GM18511 (cell line): ENCODE results near the gene USP2.

Experiments used
- ATAC-seq: cut with Tn5 transposase; IDR thresholded peaks from one replicate; pipeline ENCODE4 v1.9.1; 2021; ENCODE audit warnings: mild to moderate bottlenecking, moderate library complexity; ENCODE audit not compliant: unreplicated experiment

Gene USP2, protein sequence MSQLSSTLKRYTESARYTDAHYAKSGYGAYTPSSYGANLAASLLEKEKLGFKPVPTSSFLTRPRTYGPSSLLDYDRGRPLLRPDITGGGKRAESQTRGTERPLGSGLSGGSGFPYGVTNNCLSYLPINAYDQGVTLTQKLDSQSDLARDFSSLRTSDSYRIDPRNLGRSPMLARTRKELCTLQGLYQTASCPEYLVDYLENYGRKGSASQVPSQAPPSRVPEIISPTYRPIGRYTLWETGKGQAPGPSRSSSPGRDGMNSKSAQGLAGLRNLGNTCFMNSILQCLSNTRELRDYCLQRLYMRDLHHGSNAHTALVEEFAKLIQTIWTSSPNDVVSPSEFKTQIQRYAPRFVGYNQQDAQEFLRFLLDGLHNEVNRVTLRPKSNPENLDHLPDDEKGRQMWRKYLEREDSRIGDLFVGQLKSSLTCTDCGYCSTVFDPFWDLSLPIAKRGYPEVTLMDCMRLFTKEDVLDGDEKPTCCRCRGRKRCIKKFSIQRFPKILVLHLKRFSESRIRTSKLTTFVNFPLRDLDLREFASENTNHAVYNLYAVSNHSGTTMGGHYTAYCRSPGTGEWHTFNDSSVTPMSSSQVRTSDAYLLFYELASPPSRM

DNA sequence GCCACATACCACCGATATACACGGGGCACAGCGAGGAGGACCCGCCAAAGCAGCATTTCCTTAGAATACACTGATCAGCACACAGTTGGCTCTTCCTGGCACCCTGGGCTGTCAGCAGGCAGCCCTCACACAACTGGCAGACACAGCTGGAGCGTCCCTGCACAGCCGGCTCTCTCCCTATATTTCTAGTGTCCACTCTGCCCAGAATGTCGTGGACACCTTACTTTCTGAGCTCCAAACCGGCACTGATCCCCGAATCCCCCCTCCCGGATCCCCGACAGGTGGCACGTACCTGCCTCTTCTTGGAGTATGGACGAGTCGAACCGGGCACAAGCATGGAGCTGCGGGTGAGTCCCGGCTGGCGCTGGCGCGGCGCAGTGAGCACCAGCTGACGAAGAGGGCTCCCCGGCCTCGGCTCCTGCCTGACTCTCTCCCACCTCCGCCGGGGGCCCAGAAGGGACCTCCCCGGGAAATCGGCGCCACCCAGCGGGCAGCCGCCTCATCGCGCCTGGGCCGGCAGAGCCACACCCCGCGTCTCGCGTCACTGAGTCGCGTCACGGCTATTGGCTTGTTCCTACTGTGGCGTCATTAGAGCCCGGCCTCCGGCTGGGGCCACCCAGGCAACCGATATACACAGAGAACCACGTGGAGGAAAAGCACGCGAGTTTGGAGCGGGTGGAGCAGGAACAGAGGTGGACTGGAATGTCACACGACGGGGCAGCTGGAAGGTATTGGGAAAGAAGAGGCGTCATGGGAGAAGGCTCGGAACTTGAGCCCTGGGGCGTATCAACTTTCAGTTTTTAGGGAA lies at the start of gene USP2:
USP2 (minus strand) TSS at position 510 of the 808 bp plus-strand sequence. CDS start 8,210 bp downstream, outside the sequence.
- peak; percentile 98 for ATAC-seq

DNA sequence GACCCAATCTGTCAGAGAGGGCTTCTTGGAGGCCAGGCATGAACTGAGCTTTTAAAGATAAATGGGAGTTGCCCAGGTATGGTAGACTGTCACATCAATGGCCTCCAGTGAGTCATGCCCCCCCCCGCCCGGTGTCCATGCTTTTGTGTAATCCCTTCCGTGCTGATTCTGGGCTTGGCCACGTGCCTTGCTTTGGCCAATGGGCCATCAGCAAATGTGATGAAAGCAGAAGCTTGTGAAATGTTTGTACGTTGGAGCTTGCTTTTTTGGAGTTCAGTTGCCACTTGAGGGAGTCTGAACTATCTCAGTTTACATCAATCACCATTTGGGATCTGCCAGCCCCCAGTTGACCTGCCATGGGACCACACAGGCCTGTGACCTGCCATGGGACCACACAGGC lies 45.8 kb upstream of the USP2 start:
- ATAC-seq, result no peak

DNA sequence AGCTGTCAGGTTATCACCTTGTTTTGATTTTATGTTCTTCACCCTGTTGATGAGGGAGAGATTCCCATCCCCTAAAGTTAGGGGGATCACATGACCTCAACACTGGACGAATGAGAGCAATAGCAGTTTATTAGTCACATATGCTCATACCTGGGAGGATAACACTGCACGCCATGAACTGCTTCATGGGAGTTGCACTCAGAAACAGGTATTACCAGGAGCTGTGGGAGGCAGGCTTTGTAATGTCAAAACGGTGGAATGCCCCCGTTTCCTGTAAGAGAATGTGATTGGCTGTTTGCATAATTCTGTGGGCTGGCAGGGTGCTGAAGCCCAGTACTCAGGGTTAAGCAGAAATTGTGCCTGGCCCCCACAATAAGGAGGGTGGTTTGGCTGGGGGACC lies 44.7 kb upstream of the USP2 start:
- no peak for ATAC-seq

DNA sequence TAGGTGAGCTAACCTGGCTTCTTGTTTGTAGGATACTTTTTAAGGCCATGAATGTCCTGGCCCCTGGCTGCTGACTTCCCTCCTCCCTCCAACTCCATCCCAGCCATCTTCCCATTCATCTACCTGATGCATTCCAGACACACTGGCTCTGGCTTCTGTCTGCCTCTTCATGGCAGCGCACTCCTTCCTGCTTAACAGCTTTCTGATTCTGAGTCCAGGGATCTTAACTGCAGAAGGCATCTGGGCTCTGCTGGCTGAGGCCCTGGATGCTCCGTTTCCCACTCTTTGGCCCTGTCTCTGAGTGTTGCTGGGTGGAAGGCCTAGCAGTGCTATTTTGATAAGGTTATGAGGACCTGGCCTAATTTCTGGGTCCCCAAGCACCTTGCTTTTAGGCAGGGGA lies 43.3 kb upstream of the USP2 start:
- no peak for ATAC-seq

DNA sequence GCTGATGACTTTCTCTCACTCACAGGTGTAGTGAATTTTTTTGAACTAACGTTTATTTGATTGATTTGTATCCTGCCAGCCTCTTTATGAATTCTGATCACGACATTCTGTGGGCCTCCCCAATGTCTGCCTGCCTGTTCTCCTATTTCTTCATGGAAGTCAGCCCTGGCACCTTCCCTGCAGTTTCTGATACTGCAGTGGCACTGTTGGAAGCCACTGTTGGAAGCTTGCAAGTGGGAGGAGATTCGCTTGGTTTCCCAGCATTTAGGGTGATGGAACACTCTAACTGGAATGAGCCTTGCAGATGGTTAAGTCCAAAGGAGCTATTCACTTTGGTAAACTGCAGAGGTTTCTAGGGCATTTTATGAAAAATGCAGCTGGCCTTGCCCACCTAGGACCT lies 42.8 kb upstream of the USP2 start:
- ATAC-seq, result no peak

DNA sequence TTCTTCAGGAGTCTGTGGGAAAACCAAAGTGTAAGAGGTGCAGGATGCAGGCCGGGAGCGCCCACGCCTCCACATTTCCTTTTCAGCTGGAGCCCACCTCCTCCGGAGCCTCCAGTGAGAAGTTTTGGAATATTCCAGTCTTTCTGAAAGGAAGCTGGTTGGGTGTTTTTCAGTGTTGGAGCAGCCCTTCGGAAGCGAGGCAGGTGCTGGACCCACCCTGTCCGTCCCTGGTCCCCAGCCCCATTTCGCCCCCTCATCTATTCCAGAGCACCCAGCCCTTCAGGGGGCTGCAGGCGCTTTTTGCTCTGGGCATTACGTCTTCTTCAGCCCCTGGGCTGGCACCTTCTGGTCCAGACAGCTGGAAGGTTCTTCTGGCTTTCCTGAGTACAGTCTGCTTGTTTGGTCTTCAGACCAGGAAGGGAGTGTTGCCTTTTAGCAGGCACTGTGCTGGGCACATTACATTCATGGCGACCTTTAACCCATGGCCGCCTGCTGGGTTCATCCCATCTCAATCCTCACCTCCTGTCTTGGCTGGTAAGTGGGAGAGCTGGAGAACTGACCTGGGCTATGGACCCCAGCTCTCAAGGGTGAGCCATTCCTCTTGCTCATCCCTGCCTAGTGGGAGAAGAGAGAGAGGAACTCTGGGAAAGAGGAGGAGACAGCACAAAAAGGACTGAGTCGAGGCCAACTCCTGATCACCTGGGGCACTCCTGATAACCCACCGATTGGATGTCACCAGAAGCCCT lies 42.2 kb upstream of the USP2 start:
- no peak for ATAC-seq

DNA sequence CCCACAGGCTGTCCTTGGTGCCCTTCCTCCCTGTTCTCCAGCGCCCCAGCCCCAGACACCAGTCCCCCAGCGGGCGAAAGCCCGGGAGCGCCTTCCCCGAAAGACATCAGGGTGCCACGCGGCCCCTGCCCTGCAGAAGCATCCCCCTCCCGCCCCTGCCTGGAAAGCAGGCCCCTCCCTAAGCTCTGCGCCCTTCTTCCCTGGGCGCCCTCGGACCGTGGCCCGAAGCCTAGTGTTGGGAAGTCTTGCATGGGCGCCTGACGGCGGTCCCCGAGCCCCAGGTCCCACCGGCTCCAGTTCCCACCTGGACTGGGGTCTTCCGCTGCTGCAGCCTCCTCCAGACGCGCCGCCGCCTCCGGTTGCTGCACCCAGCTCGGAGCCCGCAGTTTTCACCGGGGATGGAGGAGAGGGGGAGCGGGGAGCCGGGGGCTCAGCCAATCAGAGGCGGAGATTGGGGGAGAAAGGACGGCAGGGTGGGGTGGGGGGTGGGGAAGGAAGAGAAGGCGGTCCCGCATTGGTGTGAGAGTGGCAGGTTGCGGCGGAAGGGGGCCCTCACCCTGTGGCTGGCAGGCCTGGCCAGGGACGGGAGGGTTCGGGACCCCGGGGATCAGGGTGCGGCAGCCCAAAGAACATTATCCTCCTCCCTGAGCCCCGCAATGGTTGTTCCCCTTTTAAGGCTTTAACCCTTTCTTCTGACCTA lies 41.5 kb upstream of the USP2 start, which contains the start of gene THY1:
THY1 (minus strand) TSS at position 364 of the 700 bp plus-strand sequence. CDS start 2,267 bp downstream, outside the sequence.
- ATAC-seq, result no peak

DNA sequence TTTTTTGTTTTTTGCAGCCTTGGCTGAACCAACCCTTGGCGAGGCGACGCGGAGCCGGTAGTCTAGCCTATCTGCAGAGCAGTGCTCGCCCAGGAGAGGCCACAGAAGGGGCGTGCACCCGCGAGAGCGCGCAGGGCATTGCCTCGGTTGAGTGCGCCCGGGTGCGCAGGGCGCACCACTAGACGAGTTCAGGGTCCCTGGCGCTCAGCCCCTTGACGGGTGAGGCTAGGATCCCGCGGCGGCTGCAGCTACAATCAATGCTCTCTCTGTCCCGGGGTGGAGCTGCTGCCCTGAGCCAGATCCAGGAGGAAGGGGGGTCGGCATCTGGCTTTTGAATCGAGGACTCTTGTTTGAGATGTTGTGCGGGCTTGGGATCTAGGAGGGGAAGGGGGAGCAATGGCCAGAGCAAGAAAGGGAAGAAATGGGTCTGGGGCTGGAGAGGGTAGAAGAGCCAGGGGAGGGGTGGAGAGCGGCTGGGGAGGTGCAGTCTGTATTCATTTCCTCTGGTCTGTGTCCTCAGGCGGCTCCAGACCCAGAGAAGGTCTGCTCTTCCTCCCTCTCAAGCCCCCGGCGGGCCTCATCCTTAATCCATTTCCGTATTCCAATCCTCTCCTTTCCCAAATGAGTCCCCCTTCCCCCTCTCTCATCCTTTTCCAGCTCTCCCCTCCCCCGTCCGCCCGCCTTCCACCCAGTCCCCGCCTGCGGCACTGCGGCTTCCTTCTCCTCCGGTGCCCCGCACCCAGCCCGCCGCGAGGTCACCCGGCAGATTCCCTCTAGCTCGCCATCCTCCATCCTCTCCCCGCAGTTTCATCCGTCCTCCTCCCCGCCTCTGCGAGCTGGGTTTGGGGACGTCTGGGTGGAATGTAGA lies 40.7 kb upstream of the USP2 start:
- ATAC-seq, result no peak

DNA sequence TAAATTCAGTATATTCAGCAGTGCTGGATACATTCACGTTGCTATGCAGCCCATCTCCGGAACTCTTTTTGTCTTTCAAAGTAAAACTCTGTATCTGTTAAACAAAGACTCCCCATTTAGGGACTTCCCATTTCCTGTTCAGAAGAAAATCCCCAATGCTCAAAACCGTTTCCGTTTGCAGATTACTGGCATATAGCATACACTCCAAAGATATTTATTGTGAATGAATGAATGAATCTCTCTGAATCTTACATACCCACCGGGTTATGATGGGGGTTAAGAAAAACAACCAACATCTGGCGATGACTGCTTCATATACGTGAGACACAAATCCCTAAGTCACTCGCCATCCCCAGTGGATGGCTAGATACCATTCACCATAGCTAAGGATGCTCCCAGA lies 39.9 kb upstream of the USP2 start:
- ATAC-seq, result no peak

DNA sequence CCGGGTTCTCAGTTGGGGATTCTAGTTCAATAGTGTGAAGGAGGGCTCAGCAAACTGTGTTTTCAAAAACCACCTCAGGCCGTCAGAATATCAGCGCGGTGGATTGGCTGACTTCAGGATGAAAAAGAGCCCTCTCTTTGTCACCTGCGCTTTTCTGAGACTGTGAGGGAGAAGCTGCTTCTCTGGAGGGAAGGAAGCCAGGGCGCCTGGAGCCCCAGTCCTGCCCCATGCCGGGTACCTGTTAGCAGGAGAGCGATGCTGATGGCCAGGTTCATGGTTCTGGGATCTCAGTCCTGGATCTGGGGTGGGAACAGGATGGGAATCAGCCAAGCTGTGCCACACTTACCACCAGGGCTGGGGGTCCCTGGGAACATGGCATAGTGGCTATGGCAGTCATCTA lies 39.1 kb upstream of the USP2 start:
- no peak for ATAC-seq

DNA sequence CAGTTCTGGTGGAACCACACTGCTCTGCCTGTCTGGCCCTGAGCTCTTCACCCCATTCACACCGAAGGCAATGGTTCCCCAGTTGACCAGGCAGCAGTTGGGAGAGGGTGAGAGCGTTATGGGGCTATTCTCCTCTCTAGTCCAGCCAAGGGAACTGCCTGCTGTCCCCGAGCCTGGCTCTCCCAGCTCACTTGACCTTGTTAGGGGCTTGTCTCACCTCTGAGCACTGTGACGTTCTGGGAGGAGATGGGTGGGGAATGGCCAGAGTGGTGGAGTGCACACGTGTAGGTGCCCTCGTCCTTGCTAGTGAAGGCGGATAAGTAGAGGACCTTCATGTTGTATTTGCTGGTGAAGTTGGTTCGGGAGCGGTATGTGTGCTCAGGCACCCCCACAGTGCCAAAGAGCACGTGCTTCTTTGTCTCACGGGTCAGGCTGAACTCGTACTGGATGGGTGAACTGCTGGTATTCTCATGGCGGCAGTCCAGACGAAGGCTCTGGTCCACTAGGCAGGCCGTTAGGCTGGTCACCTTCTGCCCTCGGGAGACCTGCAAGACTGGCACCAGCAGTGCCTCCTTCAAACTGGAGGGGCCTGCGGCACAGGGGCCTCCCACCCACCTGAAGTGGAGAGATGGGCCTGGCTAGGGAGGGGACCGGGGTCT lies 38.5 kb upstream of the USP2 start:
- ATAC-seq, result no peak

DNA sequence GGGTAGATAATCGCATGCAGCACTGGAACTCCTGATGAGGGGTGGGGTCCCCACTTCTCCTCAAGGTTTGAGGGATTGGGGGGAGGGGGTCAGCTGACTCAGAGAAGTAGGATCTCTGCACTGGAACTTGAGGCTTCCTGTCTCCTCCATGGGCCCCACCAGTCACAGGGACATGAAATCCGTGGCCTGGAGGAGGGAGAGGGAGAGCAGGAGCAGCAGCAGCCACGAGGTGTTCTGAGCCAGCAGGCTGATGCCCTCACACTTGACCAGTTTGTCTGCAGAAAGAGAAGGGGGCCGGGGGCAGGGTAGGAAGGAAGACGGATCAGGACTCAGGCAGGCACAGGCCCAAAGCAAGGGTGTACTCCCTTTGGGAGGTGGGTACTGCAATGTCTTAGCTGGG lies 37.8 kb upstream of the USP2 start:
- no peak for ATAC-seq

DNA sequence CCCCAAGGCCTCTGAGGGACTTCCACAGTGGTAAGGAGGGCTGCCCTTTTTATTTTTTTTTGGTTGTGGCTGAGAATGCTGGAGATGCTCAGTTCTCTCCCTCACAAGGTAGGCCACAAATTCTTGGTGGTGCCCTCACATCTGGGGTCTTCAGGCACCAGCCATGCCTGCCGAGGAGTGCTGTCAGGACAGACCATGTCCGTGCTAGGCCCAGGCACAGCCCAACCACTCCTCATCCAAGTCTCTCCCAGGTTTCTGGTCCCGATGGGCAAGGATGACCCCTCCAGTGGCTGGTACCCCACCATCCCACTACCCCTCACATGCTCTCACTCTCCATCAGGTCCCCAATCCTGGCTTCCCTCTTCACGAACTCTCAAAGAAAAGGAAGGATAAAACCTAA lies 37.3 kb upstream of the USP2 start:
- no peak for ATAC-seq

DNA sequence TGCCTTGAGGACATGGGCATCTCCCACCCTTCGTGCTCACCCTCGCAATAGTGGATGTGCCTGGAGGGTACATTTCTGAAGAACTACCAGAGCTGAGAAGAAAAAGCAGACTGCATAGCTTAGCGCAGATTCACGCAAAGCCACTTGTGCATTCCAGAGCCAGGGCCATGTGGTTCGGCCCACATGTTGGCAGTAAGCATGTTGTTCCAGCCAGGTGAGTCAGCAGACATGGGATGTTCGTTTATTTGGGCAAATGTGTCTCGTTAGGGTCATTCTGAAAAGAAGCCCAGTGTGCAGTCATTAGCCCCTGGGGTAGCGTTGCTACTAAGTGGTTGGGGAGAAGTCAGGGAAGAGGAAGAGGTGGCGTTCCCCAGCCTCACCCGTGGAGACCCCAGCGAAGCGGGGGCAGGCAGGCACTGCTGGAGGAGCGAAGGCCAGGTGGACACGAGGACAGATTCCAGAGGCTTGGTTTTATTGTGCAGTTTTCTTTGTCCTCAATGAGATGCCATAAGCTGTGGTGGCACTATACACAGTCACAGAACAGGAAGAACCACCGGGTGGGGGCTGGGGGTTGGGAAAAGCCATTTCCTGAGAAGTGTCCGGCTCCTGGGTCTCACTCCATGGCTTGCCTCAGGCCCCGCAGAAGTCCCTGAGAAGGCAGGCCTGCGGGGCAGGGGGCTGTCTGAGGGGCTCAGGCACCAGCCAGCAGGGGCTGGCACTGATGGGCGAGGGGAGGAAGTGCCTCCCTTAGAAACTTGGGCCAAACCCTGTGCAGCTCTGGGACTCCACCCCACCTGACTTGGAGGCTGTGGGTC lies 36.4 kb upstream of the USP2 start:
- no peak for ATAC-seq

DNA sequence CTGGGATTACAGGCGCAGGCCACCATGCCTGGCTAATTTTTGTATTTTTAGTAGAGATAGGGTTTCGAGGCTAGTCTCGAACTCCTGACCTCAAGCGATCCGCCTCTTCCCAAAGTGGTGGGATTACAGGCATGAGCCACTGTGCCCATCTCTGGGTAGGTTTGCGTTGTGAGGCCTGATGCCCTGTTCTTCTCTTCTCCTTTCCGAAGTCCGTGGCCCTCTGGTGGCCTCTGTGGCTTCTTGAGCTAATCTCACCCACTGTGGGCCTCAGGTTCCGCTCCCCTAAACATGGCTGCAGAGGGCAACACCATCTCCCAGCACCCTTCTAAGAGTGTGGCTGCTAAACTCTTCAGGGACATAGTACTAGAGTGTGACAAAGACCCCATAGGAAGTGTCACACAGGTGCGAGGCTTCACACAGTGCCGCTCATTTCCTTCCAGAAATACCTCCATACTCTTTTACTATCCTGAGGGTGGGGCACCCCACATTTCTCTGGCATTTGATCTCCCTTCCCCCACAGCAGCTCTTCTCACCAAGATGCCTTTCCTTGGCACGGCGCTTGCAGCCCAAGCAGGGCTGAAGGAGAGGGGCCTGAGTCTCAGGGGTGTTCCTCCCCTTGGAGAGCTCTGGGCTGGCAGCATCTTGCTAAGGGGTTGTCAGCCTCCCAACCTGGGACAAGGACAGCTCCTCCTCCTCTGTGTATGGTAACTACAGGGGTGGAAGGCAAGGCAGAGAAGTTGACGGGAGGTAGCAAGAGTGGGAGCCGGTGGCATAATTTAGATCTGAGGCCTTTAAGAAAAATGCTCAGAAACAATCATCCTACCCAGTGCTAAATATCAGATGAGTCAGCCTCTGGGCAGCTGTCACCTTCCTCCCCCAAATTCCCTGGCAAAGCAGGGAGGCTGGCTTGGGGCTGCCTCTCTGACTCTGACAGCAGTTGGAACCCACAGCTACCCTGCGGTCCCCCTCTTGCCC lies 35.4 kb upstream of the USP2 start:
- no peak for ATAC-seq

DNA sequence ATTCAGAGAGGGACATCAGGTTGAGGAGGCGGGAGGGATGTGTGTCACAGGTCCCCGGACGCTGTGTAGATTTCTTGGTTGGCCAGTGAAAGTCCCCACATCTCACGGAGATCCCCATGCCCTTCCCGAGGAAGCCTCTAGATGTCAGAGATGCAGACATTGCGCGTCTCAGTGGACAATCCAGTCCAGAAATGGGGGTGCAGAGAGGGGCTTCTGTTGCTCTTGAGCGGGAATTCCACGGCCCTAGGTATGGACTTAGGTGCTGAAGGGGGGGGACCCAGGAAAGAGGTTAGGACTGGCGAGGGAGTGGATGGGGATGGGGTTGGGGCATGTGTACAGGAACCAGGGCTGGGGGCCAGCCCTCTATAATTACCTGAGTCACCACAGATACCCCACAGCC lies 34.5 kb upstream of the USP2 start:
- ATAC-seq, result no peak

DNA sequence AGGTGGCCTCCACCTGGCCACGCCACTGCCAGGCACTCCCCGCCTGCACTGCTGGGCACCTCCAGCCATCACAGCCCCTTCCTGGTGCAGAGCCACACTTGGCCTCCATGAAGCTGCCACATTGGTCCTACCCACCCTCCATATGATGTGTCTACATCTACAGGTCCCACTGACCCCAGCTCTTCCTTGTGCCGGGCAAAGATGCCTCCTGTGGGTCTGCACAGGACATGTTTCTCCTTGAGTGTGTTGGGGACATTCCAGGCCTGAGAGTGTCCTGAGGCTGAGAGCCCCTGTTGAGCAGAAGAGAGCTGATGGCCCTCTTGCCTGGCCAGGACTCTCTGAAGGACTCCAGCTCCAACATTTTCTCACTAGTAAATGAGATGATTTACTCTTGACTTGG lies 34.0 kb upstream of the USP2 start:
- ATAC-seq, result no peak
